ENCODE measurements around the gene BHLHE41.
A peak's percentile ranks its signal among the peaks of the same experiment; 100 is the strongest.

Gene BHLHE41

GRCh38 chr12:26126340-26127284 is 1.8 kb upstream of the BHLHE41 start:
- DNase-seq = peak; percentile 55
- peaks cover 46 to 64% of the 10 kb centered on the region in 2 donors for H3K4me1 Mint-ChIP-seq
- ATAC-seq (replicated peaks) = peak; percentile 61 to 66

GRCh38 chr12:26125400-26126339 is 833 bp upstream of the BHLHE41 start:
- Mint-ChIP-seq H3K4me1 (peaks cover 40 to 59% of the 10 kb centered on the region in 2 donors), H3K36me3 (no peaks in the 10 kb centered on the region), H3K27me3 (peaks cover 23 to 25% of the 10 kb centered on the region in 2 donors), H3K4me3 (peak overlapping the region; percentile 95 to 96), H3K9me3 (no peaks in the 10 kb centered on the region), H3K27ac (peak overlapping the region; percentile 95)
- peak; percentile 59 for DNase-seq
- peak; percentile 50 to 55 for ATAC-seq (replicated peaks)

More at GRCh38 chr12:26126340-26127284, 1.8 kb upstream of the BHLHE41 start:
- H3K36me3 Mint-ChIP-seq = no peaks in the 10 kb centered on the region
- H3K9me3 Mint-ChIP-seq = no peaks in the 10 kb centered on the region
- H3K4me3 Mint-ChIP-seq = peak overlapping the region; percentile 95 to 96
- peaks cover 23 to 25% of the 10 kb centered on the region in 2 donors for H3K27me3 Mint-ChIP-seq
- H3K27ac Mint-ChIP-seq = peak overlapping the region; percentile 95

- no peaks in the 10 kb centered on the region for H3K36me3 Mint-ChIP-seq
- H3K27ac Mint-ChIP-seq = peak overlapping the region; percentile 88
- no peak for ATAC-seq (replicated peaks)
- no peaks in the 10 kb centered on the region for H3K9me3 Mint-ChIP-seq
- peak overlapping the region; percentile 83 to 85 for H3K4me3 Mint-ChIP-seq
- H3K27me3 Mint-ChIP-seq = peaks cover 23 to 25% of the 10 kb centered on the region in 2 donors
- peaks cover 39 to 63% of the 10 kb centered on the region in 2 donors for H3K4me1 Mint-ChIP-seq
- DNase-seq = no peak
These were observed 1.3 kb downstream of the BHLHE41 start for GRCh38 chr12:26123482-26123980.

GRCh38 chr12:26122681-26123481 is 2.0 kb downstream of the BHLHE41 start:
- no peak for DNase-seq
- Mint-ChIP-seq H3K27ac (peak overlapping the region; percentile 88), H3K27me3 (peaks cover 20 to 23% of the 10 kb centered on the region in 2 donors), H3K4me3 (peak overlapping the region; percentile 83 to 85), H3K9me3 (no peaks in the 10 kb centered on the region), H3K4me1 (peaks cover 41 to 68% of the 10 kb centered on the region in 2 donors), H3K36me3 (no peaks in the 10 kb centered on the region)
- ATAC-seq (replicated peaks) = peak; percentile 16 to 25

GRCh38 chr12:26122061-26122680 is 2.7 kb downstream of the BHLHE41 start:
- Mint-ChIP-seq H3K4me3 (peak overlapping the region; percentile 83 to 85), H3K36me3 (no peaks in the 10 kb centered on the region), H3K27ac (no peak overlapping the region), H3K9me3 (no peaks in the 10 kb centered on the region), H3K27me3 (peaks cover 13 to 16% of the 10 kb centered on the region in 2 donors), H3K4me1 (peaks cover 36 to 62% of the 10 kb centered on the region in 2 donors)
- no peak for DNase-seq
- peak; percentile 21 to 32 for ATAC-seq (replicated peaks)

GRCh38 chr12:26121323-26122060 is 3.3 kb downstream of the BHLHE41 start:
- DNase-seq = no peak
- Mint-ChIP-seq H3K4me3 (peak overlapping the region; percentile 74 to 81), H3K27me3 (peaks cover 13 to 16% of the 10 kb centered on the region in 2 donors), H3K9me3 (no peaks in the 10 kb centered on the region), H3K4me1 (peaks cover 39 to 66% of the 10 kb centered on the region in 2 donors), H3K36me3 (no peaks in the 10 kb centered on the region), H3K27ac (no peak overlapping the region)
- no peak for ATAC-seq (replicated peaks)

- Mint-ChIP-seq H3K4me3 (no peak overlapping the region), H3K27ac (no peak overlapping the region), H3K4me1 (peaks cover 37 to 59% of the 10 kb centered on the region in 2 donors), H3K36me3 (no peaks in the 10 kb centered on the region), H3K27me3 (peaks cover 13 to 16% of the 10 kb centered on the region in 2 donors), H3K9me3 (no peaks in the 10 kb centered on the region)
- DNase-seq (no peak), ATAC-seq (replicated peaks) (no peak)
These were observed 4.1 kb downstream of the BHLHE41 start for GRCh38 chr12:26120561-26121274.

- Mint-ChIP-seq H3K4me3 (no peak overlapping the region), H3K27ac (peak overlapping the region; percentile 4), H3K36me3 (no peaks in the 10 kb centered on the region), H3K4me1 (peaks cover 30 to 51% of the 10 kb centered on the region in 2 donors), H3K27me3 (peaks cover 9 to 12% of the 10 kb centered on the region in 2 donors), H3K9me3 (no peaks in the 10 kb centered on the region)
- DNase-seq = no peak
- ATAC-seq (replicated peaks) = no peak
These were observed 5.3 kb downstream of the BHLHE41 start for GRCh38 chr12:26119391-26119989.

GRCh38 chr12:26118308-26118707 is 6.5 kb downstream of the BHLHE41 start:
- no peak for ATAC-seq (replicated peaks)
- Mint-ChIP-seq H3K27ac (no peak overlapping the region), H3K27me3 (peaks cover 4 to 6% of the 10 kb centered on the region in 2 donors), H3K36me3 (no peaks in the 10 kb centered on the region), H3K9me3 (no peaks in the 10 kb centered on the region), H3K4me1 (peaks cover 27 to 51% of the 10 kb centered on the region in 2 donors), H3K4me3 (no peak overlapping the region)
- DNase-seq = no peak

GRCh38 chr12:26116829-26117715 is 7.8 kb downstream of the BHLHE41 start:
- Mint-ChIP-seq H3K27me3 (no peaks in the 10 kb centered on the region), H3K36me3 (no peaks in the 10 kb centered on the region), H3K4me3 (no peak overlapping the region), H3K27ac (peak overlapping the region; percentile 43), H3K4me1 (peaks cover 26 to 52% of the 10 kb centered on the region in 2 donors), H3K9me3 (no peaks in the 10 kb centered on the region)
- ATAC-seq (replicated peaks) (no peak), DNase-seq (no peak)

Data from stimulated activated naive B cell treated with anti-CD40 and anti-IgM and Interleukin-4, amounts not matched to agents 10 μg/mL and 1 μg/mL and 100 μg/mL, for 72 hours (primary cell).